ENCODE results near the gene DOCK4.

DOCK4 gene

GRCh38 chr7:112214268-112214667, 8.1 kb upstream of the DOCK4 start:
- no peak for DNase-seq

GRCh38 chr7:112213735-112214134, 7.5 kb upstream of the DOCK4 start:
- no peak for DNase-seq

GRCh38 chr7:112212571-112212970, 6.4 kb upstream of the DOCK4 start:
- no peak for DNase-seq

- no peak for DNase-seq
Measured at GRCh38 chr7:112211348-112211907, 5.2 kb upstream of the DOCK4 start.

DNA sequence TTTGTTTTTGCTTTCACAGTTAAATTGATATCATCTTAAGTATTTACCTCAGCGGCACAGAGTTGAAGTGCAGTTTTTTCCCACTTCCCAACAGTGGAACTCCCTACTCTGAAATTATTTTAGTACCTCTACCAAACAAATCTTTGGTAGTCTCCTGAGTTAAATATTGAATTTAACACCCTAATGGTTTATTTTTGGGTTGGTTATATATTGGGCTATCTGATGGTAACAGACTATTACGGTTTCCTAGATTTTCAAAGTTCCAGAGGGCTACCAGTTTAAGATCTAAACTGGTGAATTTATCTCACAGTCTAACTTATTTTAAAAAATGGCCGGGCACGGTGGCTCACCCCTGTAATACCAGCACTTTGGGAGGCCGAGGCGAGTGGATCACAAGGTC, 1.6 kb upstream of the DOCK4 start:
- no peak for DNase-seq

- DNase-seq, result peak in 2 of 3 experiments; percentile 25 to 90
Measured at GRCh38 chr7:112206991-112207592, 893 bp upstream of the DOCK4 start.

- peak; percentile 63 to 94 (median 89) for DNase-seq
Measured at GRCh38 chr7:112205343-112206237, 609 bp downstream of the DOCK4 start.

GRCh38 chr7:112204499-112205342, 1.5 kb downstream of the DOCK4 start:
- DNase-seq, result peak; percentile 22 to 78 (median 73)

- DNase-seq, result no peak
Measured at GRCh38 chr7:112203365-112203739, 2.8 kb downstream of the DOCK4 start.

GRCh38 chr7:112202816-112203215, 3.4 kb downstream of the DOCK4 start:
- peak; percentile 42 to 86 (median 51) for DNase-seq

DNA sequence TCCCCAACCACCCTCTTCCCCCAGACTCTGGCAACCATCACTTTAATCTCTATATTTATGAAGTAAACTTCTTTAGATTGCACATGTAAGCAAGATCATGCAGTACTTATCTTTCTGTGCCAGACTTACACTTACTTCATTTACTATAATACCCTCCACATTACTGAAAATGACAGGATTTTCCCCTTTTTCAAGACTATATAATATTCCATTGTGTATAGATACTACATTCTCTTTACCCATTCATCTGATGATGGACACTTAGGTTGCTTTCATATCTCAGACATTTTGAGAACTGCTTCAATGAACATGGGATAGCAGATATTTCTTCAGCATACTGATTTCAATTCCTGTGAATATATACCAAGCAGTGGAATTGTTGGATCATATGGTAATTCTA, 4.4 kb downstream of the DOCK4 start:
- DNase-seq, result no peak

GRCh38 chr7:112201411-112201810, 4.8 kb downstream of the DOCK4 start:
- no peak for DNase-seq

- DNase-seq, result no peak
Measured at GRCh38 chr7:112199672-112200071, 6.5 kb downstream of the DOCK4 start.

GRCh38 chr7:112199035-112199655, 7.1 kb downstream of the DOCK4 start:
- no peak for DNase-seq

- DNase-seq, result no peak
Measured at GRCh38 chr7:112197322-112197721, 8.9 kb downstream of the DOCK4 start.

GRCh38 chr7:112195717-112196116, 10.5 kb downstream of the DOCK4 start:
- DNase-seq, result no peak

DNA sequence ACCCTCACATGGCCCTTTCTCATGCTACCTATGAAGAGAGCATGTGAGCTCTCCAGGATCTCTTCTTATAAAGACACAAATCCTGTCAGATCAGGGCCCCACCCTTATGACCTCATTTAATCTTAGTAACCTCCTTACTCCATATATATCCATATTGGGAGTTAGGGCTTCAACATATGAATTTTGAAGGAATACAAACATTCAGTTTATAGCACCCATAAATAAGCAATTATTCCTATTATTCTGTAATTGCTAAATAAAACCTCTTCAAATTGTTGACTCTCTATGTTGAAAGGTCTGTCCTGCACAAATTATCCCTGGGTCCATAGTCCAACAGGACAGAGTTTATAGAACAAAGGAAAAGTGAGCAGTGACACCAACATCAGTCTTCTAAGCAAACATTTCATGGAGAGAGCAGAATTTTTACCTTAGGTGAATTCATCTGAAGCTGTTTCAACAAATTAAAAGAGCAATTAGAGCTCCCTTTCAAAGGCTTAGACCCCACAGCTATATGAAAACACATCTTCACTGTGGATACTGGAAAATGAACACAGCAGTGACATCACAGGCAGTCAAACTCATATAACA, 12.2 kb downstream of the DOCK4 start:
- peak in 2 of 3 experiments; percentile 32 to 85 for DNase-seq

GRCh38 chr7:112192236-112193154, 13.7 kb downstream of the DOCK4 start:
- no peak for DNase-seq

DNA sequence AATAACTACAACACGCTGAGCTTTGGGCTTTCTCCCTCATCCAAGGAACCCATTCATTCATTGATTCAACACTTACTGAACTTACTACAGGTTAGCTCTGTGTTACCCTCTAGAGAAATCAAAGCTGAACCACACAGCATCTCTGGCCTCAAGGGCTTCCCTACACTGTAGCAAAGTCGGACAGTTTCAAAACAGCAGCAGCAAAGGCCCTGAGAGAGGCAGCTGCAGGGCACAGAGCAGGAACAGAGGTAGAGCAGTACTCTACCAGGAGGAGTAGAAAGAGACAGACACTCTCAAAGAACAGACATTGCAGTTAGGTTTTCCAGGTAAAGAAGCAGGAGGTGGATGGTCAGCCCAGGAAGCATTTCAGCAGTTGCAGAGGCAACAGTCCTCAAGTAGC, 16.1 kb downstream of the DOCK4 start:
- DNase-seq, result no peak

DNA sequence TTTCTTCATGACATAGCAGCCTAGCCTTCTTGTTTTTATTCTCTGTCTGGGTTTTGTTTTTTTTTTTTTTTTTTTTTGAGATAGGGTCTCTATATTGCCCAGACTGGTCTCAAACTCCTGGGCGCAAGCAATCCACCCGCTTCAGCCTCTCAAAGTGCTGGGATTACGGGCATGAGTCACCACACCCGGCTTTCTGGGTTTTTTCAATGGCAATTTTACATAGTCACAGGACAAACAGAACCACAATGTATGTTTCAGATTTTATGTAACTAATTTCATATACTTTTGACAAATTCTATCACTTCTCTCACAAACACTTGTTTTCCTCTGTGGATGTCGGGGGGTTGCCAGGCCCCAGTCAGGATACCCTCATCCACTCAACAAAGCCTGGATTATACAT, 16.5 kb downstream of the DOCK4 start:
- no peak for DNase-seq

GRCh38 chr7:112188257-112188656, 17.9 kb downstream of the DOCK4 start:
- DNase-seq, result no peak

Measured in NCI-H1417 (cell line).